CD14-positive monocyte (primary cell): Measurements from ENCODE around the gene MCC. TPM values are rescaled to one million over a fixed set of nuclear protein-coding genes. Genes with fewer than 3 reads are reported as not detected.

ENCODE experiments used
- DNase-seq, 3 donors: peaks; one replicate each; pipeline ENCODE4 v3.0.0-alpha.2; 2011 to 2022
- H2AFZ ChIP-seq: 2 replicates; pipeline ENCODE4 v1.6.0; 2012; ENCODE audit warnings: mild to moderate bottlenecking, low read depth, low read length, inconsistent platforms; ENCODE audit not compliant: insufficient read depth, poor library complexity, severe bottlenecking
- H3K27ac ChIP-seq, 2 donors: 1 replicate in 1 of 2; 2 replicates in 1 of 2; pipeline ENCODE4 v1.5.1; 2012 to 2013; ENCODE audit warnings: low read length in 2 of 2, control low read depth in 1 of 2, inconsistent platforms in 1 of 2, low read depth in 1 of 2, mild to moderate bottlenecking in 1 of 2
- H3K27me3 ChIP-seq, 2 donors: one replicate each; pipeline versions ENCODE4 v1.6.0 to v1.6.1; 2011 to 2013; ENCODE audit warnings: low read length in 2 of 2; ENCODE audit not compliant: control insufficient read depth in 2 of 2, insufficient read depth in 2 of 2
- H3K36me3 ChIP-seq, 2 donors: replicated peaks in 1 of 2; 1 replicate in 1 of 2; 2 replicates in 1 of 2; pipeline versions ENCODE4 v1.5.1 to v1.6.1; 2012 to 2013; ENCODE audit warnings: low read length in 2 of 2, control low read depth in 1 of 2, inconsistent platforms in 1 of 2, mild to moderate bottlenecking in 1 of 2; ENCODE audit not compliant: insufficient read depth in 2 of 2, control insufficient read depth in 1 of 2
- H3K4me1 ChIP-seq, 2 donors: 1 replicate in 1 of 2; 2 replicates in 1 of 2; pipeline versions ENCODE4 v1.5.1 to v1.6.1; 2012 to 2013; ENCODE audit warnings: low read length in 2 of 2, control low read depth in 1 of 2, inconsistent platforms in 1 of 2, mild to moderate bottlenecking in 1 of 2, moderate library complexity in 1 of 2; ENCODE audit not compliant: insufficient read depth in 2 of 2, control insufficient read depth in 1 of 2
- H3K4me2 ChIP-seq: replicated peaks from 2 replicates; pipeline ENCODE3; 2012; ENCODE audit warnings: low read length, moderate library complexity, mild to moderate bottlenecking; ENCODE audit not compliant: poor library complexity, severe bottlenecking; ENCODE audit errors: extremely low read depth
- H3K4me3 ChIP-seq, 3 experiments: fragments of 200-600 bp in 1 of 3; sonication (generic) in 1 of 3; replicated peaks in 1 of 3; 1 replicate in 2 of 3; 2 replicates in 1 of 3; pipeline ENCODE4 v1.5.1; 2011 to 2013; ENCODE audit warnings: low read length in 3 of 3, mild to moderate bottlenecking in 3 of 3, control low read depth in 2 of 3, low read depth in 2 of 3, inconsistent platforms in 1 of 3, moderate library complexity in 1 of 3
- H3K79me2 ChIP-seq: 2 replicates; pipeline ENCODE4 v1.6.0; 2012; ENCODE audit warnings: mild to moderate bottlenecking, control low read depth, inconsistent platforms, low read length, moderate library complexity; ENCODE audit not compliant: insufficient read depth
- H3K9ac ChIP-seq: 2 replicates; pipeline ENCODE4 v1.6.0; 2017; ENCODE audit warnings: low read length, mild to moderate bottlenecking; ENCODE audit not compliant: insufficient read depth, poor library complexity, severe bottlenecking
- H3K9me3 ChIP-seq, 2 donors: replicated peaks in 1 of 2; 1 replicate in 1 of 2; 2 replicates in 1 of 2; pipeline versions ENCODE4 v1.5.1 to v1.6.1; 2012 to 2013; ENCODE audit warnings: low read length in 2 of 2, control low read depth in 1 of 2; ENCODE audit not compliant: control insufficient read depth in 1 of 2, insufficient read depth in 1 of 2
- H4K20me1 ChIP-seq: 2 replicates; pipeline ENCODE4 v1.6.0; 2012; ENCODE audit warnings: mild to moderate bottlenecking, low read length, control low read depth, moderate library complexity; ENCODE audit not compliant: insufficient read depth
- H3K27ac Mint-ChIP-seq, 7 donors: one replicate each; pipeline ENCODE4 v1.8.0; 2020; ENCODE audit warnings: mild to moderate bottlenecking in 7 of 7, mixed read lengths in 7 of 7, moderate library complexity in 6 of 7, inconsistent platforms in 2 of 7
- H3K27me3 Mint-ChIP-seq, 3 donors: one replicate each; pipeline ENCODE4 v1.8.0; 2021 to 2022; ENCODE audit warnings: low read depth in 3 of 3, mild to moderate bottlenecking in 3 of 3, mixed read lengths in 3 of 3, moderate library complexity in 3 of 3, inconsistent platforms in 1 of 3
- H3K36me3 Mint-ChIP-seq, 2 donors: one replicate each; pipeline ENCODE4 v1.8.0; 2020; ENCODE audit warnings: mixed read lengths in 2 of 2, inconsistent platforms in 1 of 2, mild to moderate bottlenecking in 1 of 2
- H3K4me1 Mint-ChIP-seq: one replicate; pipeline ENCODE4 v1.8.0; 2020; ENCODE audit warnings: mild to moderate bottlenecking, mixed read lengths
- H3K4me3 Mint-ChIP-seq, 2 donors: one replicate each; pipeline ENCODE4 v1.8.0; 2020; ENCODE audit warnings: mild to moderate bottlenecking in 2 of 2, mixed read lengths in 2 of 2, moderate library complexity in 1 of 2
- H3K9me3 Mint-ChIP-seq, 7 donors: one replicate each; pipeline ENCODE4 v1.8.0; 2020 to 2022; ENCODE audit warnings: mixed read lengths in 7 of 7, mild to moderate bottlenecking in 6 of 7, moderate library complexity in 6 of 7, inconsistent platforms in 2 of 7
- CTCF ChIP-seq: fragments of 200-600 bp; IDR thresholded peaks from one replicate; pipeline ENCODE4 v1.8.0; 2022; ENCODE audit warnings: antibody characterized with exemption, mild to moderate bottlenecking
- WGBS: methylation state at CpG from one replicate; pipeline ENCODE4 v1.1.5; 2013; ENCODE audit warnings: missing lambda C conversion rate; ENCODE audit not compliant: insufficient coverage; 5-methylcytosine and 5-hydroxymethylcytosine counted together
- intact Hi-C, 2 donors: fragments of 100-400 bp; cut with micrococcal nuclease; formaldehyde crosslinking; loops; one replicate each; pipeline versions ENCODE4 v1.15.0 to v1.15.1; 2023
- polyA plus RNA-seq, 3 donors: library from polyadenylated mRNA; depleted of rRNA in 1 of 3; unstranded in 2 of 3; stranded (reverse) in 1 of 3; fragments of 300-500 nt in 2 of 3; fragments of >200 nt in 1 of 3; fragmentation: Illumina TruSeq in 2 of 3; gene quantifications; 1 replicate in 2 of 3; 2 replicates in 1 of 3; pipeline ENCODE4 v1.2.3, GENCODE V29; 2012 to 2021

The MCC gene
- polyA plus RNA-seq, 3 donors = 0.09 TPM; not detected in 2

DNA sequence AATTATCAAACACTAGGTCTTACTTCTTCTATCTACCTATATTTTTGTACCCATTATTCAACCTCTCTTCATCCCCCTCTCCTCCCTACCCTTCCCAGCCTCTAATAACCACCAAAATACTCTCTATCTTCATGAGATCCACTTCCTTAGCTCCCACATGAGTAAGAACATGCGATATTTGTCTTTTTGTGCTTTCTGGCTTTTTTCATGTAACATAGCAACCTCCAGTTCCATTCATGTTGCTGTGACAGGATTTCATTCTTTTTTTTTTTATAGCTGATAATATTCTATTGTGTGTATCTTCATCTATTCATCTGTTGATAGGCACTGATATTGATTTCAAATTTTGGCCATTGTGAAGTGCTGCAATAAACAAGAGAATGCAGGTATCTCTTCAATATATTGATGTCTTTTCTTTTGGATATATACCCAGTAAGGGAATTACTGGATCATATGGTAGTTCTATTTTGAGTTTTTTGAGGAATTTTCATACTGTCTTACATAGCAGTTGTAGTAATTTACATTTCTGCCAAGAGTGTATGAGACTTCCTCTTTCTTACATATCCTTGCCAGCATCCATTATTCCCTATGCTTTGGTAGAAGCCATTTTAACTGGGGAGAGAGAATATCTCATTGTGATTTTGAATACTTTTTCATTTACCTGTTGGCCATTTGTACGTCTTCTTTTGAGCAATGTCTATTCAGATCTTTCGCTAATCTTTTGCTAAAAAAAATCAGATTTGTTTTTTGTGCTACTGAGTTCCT, 354.9 kb downstream of the MCC start:
- H3K4me1 Mint-ChIP-seq = no peaks in the 10 kb centered on the region
- peaks cover 0 to 7% (median 0%) of the 10 kb centered on the region in 3 donors for H3K27me3 Mint-ChIP-seq
- no peaks in the 10 kb centered on the region for H3K36me3 ChIP-seq
- H3K4me2 ChIP-seq = no peak overlapping the region
- peaks cover 0 to 5% (median 2%) of the 10 kb centered on the region in 7 donors for H3K9me3 Mint-ChIP-seq
- no peaks in the 10 kb centered on the region for H3K79me2 ChIP-seq
- no peak for TF ChIP-seq CTCF
- DNase-seq = no peak
- no peak overlapping the region for H3K9ac ChIP-seq
- intact Hi-C loops = no loop called here
- no peaks in the 10 kb centered on the region for H3K4me1 ChIP-seq
- 100% methylated on average over 3 of the region's 3 CpGs for WGBS
- H3K27ac Mint-ChIP-seq = no peak overlapping the region
- H3K9me3 ChIP-seq = no peaks in the 10 kb centered on the region
- H3K27ac ChIP-seq = no peak overlapping the region
- H3K4me3 Mint-ChIP-seq = no peak overlapping the region
- H3K27me3 ChIP-seq = no peaks in the 10 kb centered on the region
- no peak overlapping the region for H3K4me3 ChIP-seq
- H4K20me1 ChIP-seq = no peaks in the 10 kb centered on the region
- no peak overlapping the region for H2AFZ ChIP-seq
- no peaks in the 10 kb centered on the region for H3K36me3 Mint-ChIP-seq

DNA sequence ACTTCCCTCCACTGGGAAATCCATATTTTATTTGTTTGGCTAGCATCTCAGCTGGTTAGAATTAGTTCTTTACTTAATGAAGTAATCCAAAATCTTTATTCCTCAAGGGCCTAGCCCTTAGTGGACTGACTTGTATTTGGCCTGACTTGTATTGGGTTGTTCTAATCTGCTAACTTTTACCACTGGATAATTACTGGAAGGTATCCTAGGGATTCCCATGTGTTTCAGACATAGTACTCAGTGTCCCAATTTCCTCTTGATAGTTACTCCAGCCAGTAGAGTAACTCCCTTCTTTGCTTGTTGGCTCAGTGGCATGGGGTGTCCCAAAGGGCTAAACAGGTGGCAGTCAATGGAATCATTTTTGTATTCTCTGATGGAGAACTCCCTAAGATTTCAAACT, 355.7 kb downstream of the MCC start:
- H3K27ac ChIP-seq = no peak overlapping the region
- peaks cover 0 to 4% (median 2%) of the 10 kb centered on the region in 7 donors for H3K9me3 Mint-ChIP-seq
- no peaks in the 10 kb centered on the region for H3K36me3 Mint-ChIP-seq
- no peaks in the 10 kb centered on the region for H3K9me3 ChIP-seq
- H3K27ac Mint-ChIP-seq = no peak overlapping the region
- H3K9ac ChIP-seq = no peak overlapping the region
- H3K27me3 ChIP-seq = no peaks in the 10 kb centered on the region
- TF ChIP-seq CTCF = no peak
- no peaks in the 10 kb centered on the region for H3K4me1 Mint-ChIP-seq
- H3K79me2 ChIP-seq = no peaks in the 10 kb centered on the region
- no peak overlapping the region for H3K4me2 ChIP-seq
- no peaks in the 10 kb centered on the region for H3K36me3 ChIP-seq
- no peak for DNase-seq
- no peak overlapping the region for H3K4me3 ChIP-seq
- H4K20me1 ChIP-seq = no peaks in the 10 kb centered on the region
- peaks cover 0 to 5% (median 0%) of the 10 kb centered on the region in 3 donors for H3K27me3 Mint-ChIP-seq
- no peaks in the 10 kb centered on the region for H3K4me1 ChIP-seq
- no peak overlapping the region for H2AFZ ChIP-seq
- intact Hi-C loops = no loop called here
- no peak overlapping the region for H3K4me3 Mint-ChIP-seq
